Nephron (organoid): Measurements from ENCODE around the gene PTPRM.

Experiments used
- H3K27ac Mint-ChIP-seq, 3 experiments: 2 replicates each; pipeline ENCODE4 v1.8.0; 2020; ENCODE audit warnings: mixed read lengths in 3 of 3, mild to moderate bottlenecking in 2 of 3, moderate library complexity in 1 of 3
- H3K27me3 Mint-ChIP-seq: 2 replicates; pipeline ENCODE4 v1.8.0; 2021; ENCODE audit warnings: low read depth, mild to moderate bottlenecking, moderate library complexity, mixed read lengths
- H3K36me3 Mint-ChIP-seq: 2 replicates; pipeline ENCODE4 v1.8.0; 2020; ENCODE audit warnings: low read depth, mixed read lengths
- H3K4me1 Mint-ChIP-seq: 2 replicates; pipeline ENCODE4 v1.8.0; 2020; ENCODE audit warnings: mixed read lengths
- H3K4me3 Mint-ChIP-seq, 3 experiments: 2 replicates each; pipeline ENCODE4 v1.8.0; 2020; ENCODE audit warnings: mild to moderate bottlenecking in 3 of 3, mixed read lengths in 3 of 3, moderate library complexity in 2 of 3
- H3K9me3 Mint-ChIP-seq: 2 replicates; pipeline ENCODE4 v1.8.0; 2020; ENCODE audit warnings: mixed read lengths
- TF ChIP-seq, protein P1 (sequence below), 3 experiments: fragments of 200-600 bp; sonication (generic); IDR thresholded peaks; one replicate each; pipeline ENCODE4 v1.5.0; 2021; ENCODE audit warnings: antibody characterized with exemption in 3 of 3; ENCODE audit not compliant: unreplicated experiment in 3 of 3

PTPRM gene

GRCh38 chr18:8260319-8260718 lies 693.2 kb downstream of the PTPRM start:
- Mint-ChIP-seq H3K9me3 (no peaks in the 10 kb centered on the region), H3K4me1 (peaks cover 46% of the 10 kb centered on the region), H3K27ac (peak overlapping the region in 1 of 3 experiments; percentile 42), H3K36me3 (no peaks in the 10 kb centered on the region), H3K4me3 (no peak overlapping the region), H3K27me3 (no peaks in the 10 kb centered on the region)
- TF ChIP-seq, protein P1, sequence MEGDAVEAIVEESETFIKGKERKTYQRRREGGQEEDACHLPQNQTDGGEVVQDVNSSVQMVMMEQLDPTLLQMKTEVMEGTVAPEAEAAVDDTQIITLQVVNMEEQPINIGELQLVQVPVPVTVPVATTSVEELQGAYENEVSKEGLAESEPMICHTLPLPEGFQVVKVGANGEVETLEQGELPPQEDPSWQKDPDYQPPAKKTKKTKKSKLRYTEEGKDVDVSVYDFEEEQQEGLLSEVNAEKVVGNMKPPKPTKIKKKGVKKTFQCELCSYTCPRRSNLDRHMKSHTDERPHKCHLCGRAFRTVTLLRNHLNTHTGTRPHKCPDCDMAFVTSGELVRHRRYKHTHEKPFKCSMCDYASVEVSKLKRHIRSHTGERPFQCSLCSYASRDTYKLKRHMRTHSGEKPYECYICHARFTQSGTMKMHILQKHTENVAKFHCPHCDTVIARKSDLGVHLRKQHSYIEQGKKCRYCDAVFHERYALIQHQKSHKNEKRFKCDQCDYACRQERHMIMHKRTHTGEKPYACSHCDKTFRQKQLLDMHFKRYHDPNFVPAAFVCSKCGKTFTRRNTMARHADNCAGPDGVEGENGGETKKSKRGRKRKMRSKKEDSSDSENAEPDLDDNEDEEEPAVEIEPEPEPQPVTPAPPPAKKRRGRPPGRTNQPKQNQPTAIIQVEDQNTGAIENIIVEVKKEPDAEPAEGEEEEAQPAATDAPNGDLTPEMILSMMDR (IDR thresholded peaks at IDR 0.05; ENCODE audit: unreplicated experiment in 3 of 3): no peak

DNA sequence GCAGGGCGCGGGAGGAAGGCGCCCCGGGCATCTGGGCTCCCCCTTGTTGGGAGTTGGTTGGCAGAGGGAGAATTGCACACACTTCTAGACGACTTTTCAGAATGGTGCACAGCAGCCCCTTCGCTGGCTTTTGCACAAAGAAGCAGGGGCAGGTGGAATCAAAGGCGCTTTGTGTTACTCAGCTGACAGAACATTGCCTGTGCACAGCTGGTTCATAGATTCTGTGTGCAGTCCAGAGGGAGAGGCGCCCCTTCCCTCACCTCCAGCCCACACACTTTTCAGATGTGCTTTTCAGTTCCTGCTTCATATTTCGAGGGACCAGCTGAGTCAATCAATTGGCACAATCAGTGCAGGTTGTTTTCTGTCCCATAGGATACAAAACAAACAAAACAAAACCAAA lies 693.7 kb downstream of the PTPRM start:
- no peaks in the 10 kb centered on the region for H3K27me3 Mint-ChIP-seq
- peaks cover 49% of the 10 kb centered on the region for H3K4me1 Mint-ChIP-seq

DNA sequence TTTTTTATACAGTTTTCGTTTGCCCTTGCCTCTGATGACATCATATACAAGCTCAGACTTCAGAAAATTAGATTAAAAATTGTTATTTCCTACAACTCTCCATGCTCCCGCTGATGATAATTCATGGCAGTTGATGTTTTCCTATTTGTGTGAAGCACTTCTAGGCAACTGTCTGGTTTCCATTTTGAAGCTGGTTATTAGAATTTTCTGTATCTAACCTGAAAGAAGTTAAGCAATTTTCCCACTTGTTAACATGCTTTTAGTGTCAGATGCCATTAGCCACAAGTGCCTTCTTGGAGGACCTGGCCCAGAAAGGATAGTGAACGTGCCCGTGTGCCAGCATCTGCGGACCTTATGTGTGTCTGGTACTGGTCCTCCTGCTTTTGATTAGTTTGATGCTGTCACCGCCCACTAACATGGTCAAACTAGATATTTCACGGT lies 694.6 kb downstream of the PTPRM start:
- H3K9me3 Mint-ChIP-seq: no peaks in the 10 kb centered on the region
- no peaks in the 10 kb centered on the region for H3K27me3 Mint-ChIP-seq

More for the DNA sequence above, 693.7 kb downstream of the PTPRM start:
- Mint-ChIP-seq H3K4me3 (no peak overlapping the region), H3K27ac (peak overlapping the region in 2 of 3 experiments; percentile 42 to 53), H3K9me3 (no peaks in the 10 kb centered on the region), H3K36me3 (peaks cover under 1% of the 10 kb centered on the region)
- TF ChIP-seq, protein P1 (IDR thresholded peaks at IDR 0.05; ENCODE audit: unreplicated experiment in 3 of 3): no peak

GRCh38 chr18:8262221-8262620 lies 695.1 kb downstream of the PTPRM start:
- H3K9me3 Mint-ChIP-seq: no peaks in the 10 kb centered on the region
- H3K4me1 Mint-ChIP-seq: peaks cover 61% of the 10 kb centered on the region
- H3K27me3 Mint-ChIP-seq: no peaks in the 10 kb centered on the region
- TF ChIP-seq, protein P1 (IDR thresholded peaks at IDR 0.05; ENCODE audit: unreplicated experiment in 3 of 3): no peak
- peak overlapping the region in 2 of 3 experiments; percentile 41 to 42 for H3K27ac Mint-ChIP-seq
- no peak overlapping the region for H3K4me3 Mint-ChIP-seq
- peaks cover 4% of the 10 kb centered on the region for H3K36me3 Mint-ChIP-seq

More for the DNA sequence above, 694.6 kb downstream of the PTPRM start:
- peaks cover 4% of the 10 kb centered on the region for H3K36me3 Mint-ChIP-seq
- TF ChIP-seq, protein P1 (IDR thresholded peaks at IDR 0.05; ENCODE audit: unreplicated experiment in 3 of 3): no peak
- peaks cover 56% of the 10 kb centered on the region for H3K4me1 Mint-ChIP-seq
- H3K27ac Mint-ChIP-seq: peak overlapping the region in 2 of 3 experiments; percentile 42 to 53
- no peak overlapping the region for H3K4me3 Mint-ChIP-seq

GRCh38 chr18:8264116-8264515 lies 697.0 kb downstream of the PTPRM start:
- Mint-ChIP-seq H3K27me3 (no peaks in the 10 kb centered on the region), H3K9me3 (no peaks in the 10 kb centered on the region), H3K4me3 (peak overlapping the region in 1 of 3 experiments; percentile 37), H3K27ac (peak overlapping the region; percentile 83 to 94 (median 89)), H3K36me3 (peaks cover 4% of the 10 kb centered on the region), H3K4me1 (peaks cover 66% of the 10 kb centered on the region)
- TF ChIP-seq, protein P1 (IDR thresholded peaks at IDR 0.05; ENCODE audit: unreplicated experiment in 3 of 3): no peak

- H3K9me3 Mint-ChIP-seq: no peaks in the 10 kb centered on the region
- TF ChIP-seq, protein P1 (IDR thresholded peaks at IDR 0.05; ENCODE audit: unreplicated experiment in 3 of 3): no peak
- peaks cover 66% of the 10 kb centered on the region for H3K4me1 Mint-ChIP-seq
- H3K27me3 Mint-ChIP-seq: no peaks in the 10 kb centered on the region
- H3K36me3 Mint-ChIP-seq: peaks cover 4% of the 10 kb centered on the region
- peak overlapping the region; percentile 89 to 95 (median 94) for H3K27ac Mint-ChIP-seq
- peak overlapping the region in 2 of 3 experiments; percentile 48 to 59 for H3K4me3 Mint-ChIP-seq
Observed at GRCh38 chr18:8264861-8265411, 697.8 kb downstream of the PTPRM start.
